Cortex of kidney (tissue), 1 donor: ENCODE measurements around the gene RSPH1.

Source experiments
- DNase-seq: peaks from one replicate; lab custom pipeline; 2025; lab: John Stamatoyannopoulos, UW

Gene RSPH1

GRCh38 chr21:42513151-42513984 is 17.3 kb upstream of the RSPH1 start, which contains the start of gene SLC37A1:
SLC37A1 (plus strand) TSS chr21:42513852; CDS start chr21:42518455, 4,603 bp downstream.
- no peak for DNase-seq

GRCh38 chr21:42512346-42513034 is 16.5 kb upstream of the RSPH1 start:
- no peak for DNase-seq

GRCh38 chr21:42509244-42509643 is 13.2 kb upstream of the RSPH1 start:
- no peak for DNase-seq

GRCh38 chr21:42508371-42508770 is 12.3 kb upstream of the RSPH1 start:
- DNase-seq, result no peak

- no peak for DNase-seq
These were observed 11.4 kb upstream of the RSPH1 start for GRCh38 chr21:42507418-42507817.

GRCh38 chr21:42505090-42505726 is 9.2 kb upstream of the RSPH1 start:
- no peak for DNase-seq

- no peak for DNase-seq
These were observed 7.7 kb upstream of the RSPH1 start for GRCh38 chr21:42503711-42504110.

GRCh38 chr21:42500736-42501135 is 4.7 kb upstream of the RSPH1 start:
- DNase-seq, result no peak

GRCh38 chr21:42500225-42500624 is 4.2 kb upstream of the RSPH1 start:
- DNase-seq, result no peak

GRCh38 chr21:42499444-42500112 is 3.6 kb upstream of the RSPH1 start:
- no peak for DNase-seq

GRCh38 chr21:42498012-42498411 is 2.0 kb upstream of the RSPH1 start:
- no peak for DNase-seq

GRCh38 chr21:42496839-42497202 is 797 bp upstream of the RSPH1 start:
- DNase-seq, result no peak

GRCh38 chr21:42495765-42496119 is 282 bp downstream of the RSPH1 start:
- DNase-seq, result no peak

- no peak for DNase-seq
These were observed 997 bp downstream of the RSPH1 start for GRCh38 chr21:42495027-42495426.

- no peak for DNase-seq
These were observed 2.6 kb downstream of the RSPH1 start for GRCh38 chr21:42493109-42494060.

- DNase-seq, result no peak
These were observed 3.8 kb downstream of the RSPH1 start for GRCh38 chr21:42492201-42492600.

GRCh38 chr21:42491328-42491727 is 4.7 kb downstream of the RSPH1 start:
- no peak for DNase-seq

GRCh38 chr21:42490720-42491119 is 5.3 kb downstream of the RSPH1 start:
- DNase-seq, result no peak

GRCh38 chr21:42489991-42490390 is 6.0 kb downstream of the RSPH1 start:
- no peak for DNase-seq

- no peak for DNase-seq
These were observed 6.9 kb downstream of the RSPH1 start for GRCh38 chr21:42489006-42489563.

- no peak for DNase-seq
These were observed 9.5 kb downstream of the RSPH1 start for GRCh38 chr21:42486531-42486930.
